ENCODE data around the gene KIF26B.

Gene KIF26B

GRCh38 chr1:245365095-245366020 lies 210.6 kb downstream of the KIF26B start:
- no peak for DNase-seq

GRCh38 chr1:245366886-245367285 lies 212.1 kb downstream of the KIF26B start:
- no peak for DNase-seq

GRCh38 chr1:245370175-245370825 lies 215.5 kb downstream of the KIF26B start:
- no peak for DNase-seq

GRCh38 chr1:245370905-245371581 lies 216.3 kb downstream of the KIF26B start:
- no peak for DNase-seq

GRCh38 chr1:245373131-245373530 lies 218.3 kb downstream of the KIF26B start:
- DNase-seq: no peak

- DNase-seq: no peak
Observed at GRCh38 chr1:245375789-245376460, 221.1 kb downstream of the KIF26B start.

- no peak for DNase-seq
Observed at GRCh38 chr1:245377854-245378253, 223.1 kb downstream of the KIF26B start.

GRCh38 chr1:245378311-245378722 lies 223.5 kb downstream of the KIF26B start:
- no peak for DNase-seq

- no peak for DNase-seq
Observed at GRCh38 chr1:245378745-245379144, 224.0 kb downstream of the KIF26B start.

GRCh38 chr1:245380790-245381535 lies 226.2 kb downstream of the KIF26B start:
- no peak for DNase-seq

- no peak for DNase-seq
Observed at GRCh38 chr1:245382981-245383380, 228.2 kb downstream of the KIF26B start.

- DNase-seq: no peak
Observed at GRCh38 chr1:245383396-245384330, 228.9 kb downstream of the KIF26B start.

- DNase-seq: no peak
Observed at GRCh38 chr1:245386297-245386971, 231.6 kb downstream of the KIF26B start.

GRCh38 chr1:245388687-245389086 lies 233.9 kb downstream of the KIF26B start:
- no peak for DNase-seq

GRCh38 chr1:245389873-245390272 lies 235.1 kb downstream of the KIF26B start:
- no peak for DNase-seq

GRCh38 chr1:245390975-245391374 lies 236.2 kb downstream of the KIF26B start:
- no peak for DNase-seq

GRCh38 chr1:245393694-245394093 lies 238.9 kb downstream of the KIF26B start:
- DNase-seq: no peak

GRCh38 chr1:245395680-245396079 lies 240.9 kb downstream of the KIF26B start:
- DNase-seq: no peak

- no peak for DNase-seq
Observed at GRCh38 chr1:245396615-245397014, 241.8 kb downstream of the KIF26B start.

GRCh38 chr1:245397771-245398170 lies 243.0 kb downstream of the KIF26B start:
- no peak for DNase-seq
